ENCODE measurements around the gene ZSCAN29.

GRCh38 chr15:43378601-43379000, 7.8 kb upstream of the ZSCAN29 start:
- TF ChIP-seq POLR2A (IDR thresholded peaks at IDR 0.05) (no peak), CTCF (IDR thresholded peaks at IDR 0.05) (no peak)
